PFSK-1 (cell line): Measurements from ENCODE around the gene LCNL1.

Source experiments
- FOXP2 ChIP-seq: optimal IDR thresholded peaks from 2 replicates; pipeline ENCODE3; 2011; ENCODE audit warnings: borderline replicate concordance, control low read depth, inconsistent platforms; ENCODE audit not compliant: insufficient read depth; ENCODE audit errors: extremely low read length, extremely low read depth
- POLR2AphosphoS5 ChIP-seq: IDR thresholded peaks from 2 replicates; pipeline ENCODE4 v1.6.1; 2012; ENCODE audit warnings: low read depth, mild to moderate bottlenecking, control low read depth, low read length, moderate library complexity
- SIN3A ChIP-seq: IDR thresholded peaks from 2 replicates; pipeline ENCODE4 v1.6.1; 2012; ENCODE audit warnings: mild to moderate bottlenecking, low read length, moderate library complexity, borderline replicate concordance; ENCODE audit not compliant: insufficient read depth
- TAF1 ChIP-seq: IDR thresholded peaks from 2 replicates; pipeline ENCODE4 v1.6.1; 2012; ENCODE audit warnings: low read length, control low read depth, borderline replicate concordance; ENCODE audit not compliant: insufficient read depth
- TF ChIP-seq, protein P1 (sequence below), 2 experiments: IDR thresholded peaks; 2 replicates each; pipeline versions ENCODE4 v1.6.1 to v1.8.0; 2011 to 2012; ENCODE audit warnings: low read depth in 2 of 2, low read length in 2 of 2, control low read depth in 1 of 2, inconsistent platforms in 1 of 2, mild to moderate bottlenecking in 1 of 2, moderate library complexity in 1 of 2; ENCODE audit not compliant: insufficient read depth in 1 of 2

DNA sequence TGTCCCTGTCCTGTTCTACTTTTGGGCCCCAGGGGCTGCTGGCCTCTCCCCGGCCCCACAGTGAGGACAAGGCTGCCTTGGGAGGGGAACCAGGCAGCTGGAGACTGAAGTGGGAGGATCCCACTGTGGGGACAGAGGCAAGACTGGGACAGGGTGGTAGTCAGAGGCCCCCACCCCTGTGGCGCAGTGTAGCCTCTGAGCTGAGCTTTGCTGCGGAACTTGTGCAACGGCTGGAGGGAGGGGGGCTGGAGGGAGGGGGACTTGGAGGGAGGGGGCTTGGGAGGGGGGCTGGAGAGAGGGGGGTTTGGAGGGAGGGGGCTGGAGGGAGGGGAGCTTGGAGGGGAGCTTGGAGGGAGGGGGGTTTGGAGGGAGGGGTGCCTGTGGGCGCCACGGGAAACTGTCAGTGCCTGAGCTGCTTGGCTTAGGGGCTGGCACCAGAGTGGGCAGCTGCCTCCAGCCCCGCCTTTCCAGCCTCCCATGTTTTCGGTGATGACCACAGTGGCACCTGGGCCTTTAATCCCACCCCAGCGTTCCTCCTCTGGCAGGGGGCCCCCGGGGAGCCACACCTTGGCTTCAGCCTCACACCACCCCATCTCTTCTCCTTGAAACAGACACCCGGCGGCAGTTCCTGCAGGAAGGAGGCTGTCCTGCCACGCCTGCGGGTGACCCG is 51.4 kb downstream of the LCNL1 start:
- TF ChIP-seq, protein P1, sequence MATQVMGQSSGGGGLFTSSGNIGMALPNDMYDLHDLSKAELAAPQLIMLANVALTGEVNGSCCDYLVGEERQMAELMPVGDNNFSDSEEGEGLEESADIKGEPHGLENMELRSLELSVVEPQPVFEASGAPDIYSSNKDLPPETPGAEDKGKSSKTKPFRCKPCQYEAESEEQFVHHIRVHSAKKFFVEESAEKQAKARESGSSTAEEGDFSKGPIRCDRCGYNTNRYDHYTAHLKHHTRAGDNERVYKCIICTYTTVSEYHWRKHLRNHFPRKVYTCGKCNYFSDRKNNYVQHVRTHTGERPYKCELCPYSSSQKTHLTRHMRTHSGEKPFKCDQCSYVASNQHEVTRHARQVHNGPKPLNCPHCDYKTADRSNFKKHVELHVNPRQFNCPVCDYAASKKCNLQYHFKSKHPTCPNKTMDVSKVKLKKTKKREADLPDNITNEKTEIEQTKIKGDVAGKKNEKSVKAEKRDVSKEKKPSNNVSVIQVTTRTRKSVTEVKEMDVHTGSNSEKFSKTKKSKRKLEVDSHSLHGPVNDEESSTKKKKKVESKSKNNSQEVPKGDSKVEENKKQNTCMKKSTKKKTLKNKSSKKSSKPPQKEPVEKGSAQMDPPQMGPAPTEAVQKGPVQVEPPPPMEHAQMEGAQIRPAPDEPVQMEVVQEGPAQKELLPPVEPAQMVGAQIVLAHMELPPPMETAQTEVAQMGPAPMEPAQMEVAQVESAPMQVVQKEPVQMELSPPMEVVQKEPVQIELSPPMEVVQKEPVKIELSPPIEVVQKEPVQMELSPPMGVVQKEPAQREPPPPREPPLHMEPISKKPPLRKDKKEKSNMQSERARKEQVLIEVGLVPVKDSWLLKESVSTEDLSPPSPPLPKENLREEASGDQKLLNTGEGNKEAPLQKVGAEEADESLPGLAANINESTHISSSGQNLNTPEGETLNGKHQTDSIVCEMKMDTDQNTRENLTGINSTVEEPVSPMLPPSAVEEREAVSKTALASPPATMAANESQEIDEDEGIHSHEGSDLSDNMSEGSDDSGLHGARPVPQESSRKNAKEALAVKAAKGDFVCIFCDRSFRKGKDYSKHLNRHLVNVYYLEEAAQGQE (IDR thresholded peaks at IDR 0.05; ENCODE audit: insufficient read depth in 1 of 2, low read depth in 2 of 2, low read length in 2 of 2) = no peak
- no peak for TF ChIP-seq POLR2AphosphoS5
- no peak for TF ChIP-seq TAF1
- no peak for TF ChIP-seq SIN3A
- TF ChIP-seq FOXP2 = no peak
